ENCODE results near the gene PMEL. TPM values are rescaled to one million over a fixed set of nuclear protein-coding genes. Genes with fewer than 3 reads are reported as not detected.

Gene PMEL
- total and polyA plus RNA-seq, 9 of the 15 experiments (the other 6 are each of a cell fraction or from before 2014, with no cell fraction given): 0.36 to 2.0 (median 0.98) TPM

DNA sequence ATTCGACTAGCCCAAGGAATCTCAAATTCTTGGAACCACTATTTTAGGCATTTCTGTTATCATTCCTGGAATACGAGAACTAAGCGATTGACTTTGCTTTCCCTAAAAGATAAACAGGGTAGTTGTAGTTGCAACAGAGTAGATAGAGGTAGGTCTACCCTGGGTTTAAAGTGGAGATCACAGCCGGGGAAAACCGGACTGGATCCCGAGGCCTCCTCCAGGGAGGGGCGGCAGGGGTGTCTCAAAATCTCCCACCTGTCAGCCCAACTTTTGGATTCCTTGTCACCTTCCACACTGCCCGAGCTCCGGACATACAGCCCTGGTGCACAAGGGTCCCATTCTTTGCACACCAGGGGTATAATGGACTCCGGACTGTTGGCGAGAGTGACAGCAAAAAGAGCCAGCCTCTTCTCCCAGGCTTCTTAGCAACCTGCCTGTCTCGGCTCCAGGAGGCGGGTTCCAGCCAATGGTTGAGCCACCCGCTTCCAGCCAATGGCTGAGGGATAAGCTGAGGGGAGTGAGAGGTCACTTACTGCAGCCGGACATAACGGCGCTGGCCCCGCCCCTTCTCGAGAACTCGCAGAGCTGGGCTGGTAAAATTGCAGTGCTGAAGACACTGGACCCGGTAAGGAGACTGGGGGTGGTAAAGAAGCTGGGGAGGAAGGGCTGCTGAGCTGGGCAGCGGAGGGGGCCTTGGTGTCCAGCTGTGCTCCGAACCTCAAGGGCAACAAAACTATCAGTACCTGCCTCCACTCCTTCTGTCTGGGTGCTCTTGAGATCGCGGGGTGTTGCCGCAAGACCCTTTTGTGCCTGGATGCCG lies 31.1 kb upstream of the PMEL start, which contains the start of gene SUOX (continued):
- TF ChIP-seq CTCFL (IDR thresholded peaks at IDR 0.05; ENCODE audit: borderline replicate concordance, insufficient read depth, low read depth, low read length, poor library complexity, severe bottlenecking) (no peak), ZNF76 (CRISPR knock-in tag; IDR thresholded peaks at IDR 0.05; ENCODE audit: borderline replicate concordance) (no peak), PHB2 (IDR thresholded peaks at IDR 0.05; ENCODE audit: low read depth) (no peak), TAF9B (IDR thresholded peaks at IDR 0.05; ENCODE audit: partially characterized antibody) (no peak), ZNF764 (CRISPR knock-in tag; IDR thresholded peaks at IDR 0.05; ENCODE audit: low read depth) (no peak), DACH1 (IDR thresholded peaks at IDR 0.05; ENCODE audit: partially characterized antibody) (no peak), RBM14 (IDR thresholded peaks at IDR 0.05; ENCODE audit: borderline replicate concordance, insufficient read depth, low read depth, low read length) (no peak), ZBTB11 (CRISPR knock-in tag; IDR thresholded peaks at IDR 0.05) (peak in 2 of 3 experiments; percentile 35 to 67; a peak in 2 of 6 replicates), HDAC1 (IDR thresholded peaks at IDR 0.05) (peak in 1 of 2 experiments; percentile 51; a peak in 1 of 4 replicates), NR0B1 (IDR thresholded peaks at IDR 0.05; ENCODE audit: partially characterized antibody) (no peak), ZNF146 (CRISPR knock-in tag; IDR thresholded peaks at IDR 0.05; ENCODE audit: unreplicated experiment) (no peak), STAT5A (IDR thresholded peaks at IDR 0.05; ENCODE audit: borderline replicate concordance, low read length) (peak; percentile 61; the same call in 1 of the 2 replicates), RAD51 (IDR thresholded peaks at IDR 0.05; ENCODE audit: borderline replicate concordance, low read depth) (no peak), LEF1 (IDR thresholded peaks at IDR 0.05) (no peak; the same call in 1 of the 2 replicates), PTRF (tag; IDR thresholded peaks at IDR 0.05) (no peak), ZFP30 (CRISPR knock-in tag; IDR thresholded peaks at IDR 0.05; ENCODE audit: borderline replicate concordance) (no peak), ZBED1 (IDR thresholded peaks at IDR 0.05) (no peak), SRSF1 (IDR thresholded peaks at IDR 0.05; ENCODE audit: low read depth, low read length) (no peak)
- TF ChIP-seq, protein P1, sequence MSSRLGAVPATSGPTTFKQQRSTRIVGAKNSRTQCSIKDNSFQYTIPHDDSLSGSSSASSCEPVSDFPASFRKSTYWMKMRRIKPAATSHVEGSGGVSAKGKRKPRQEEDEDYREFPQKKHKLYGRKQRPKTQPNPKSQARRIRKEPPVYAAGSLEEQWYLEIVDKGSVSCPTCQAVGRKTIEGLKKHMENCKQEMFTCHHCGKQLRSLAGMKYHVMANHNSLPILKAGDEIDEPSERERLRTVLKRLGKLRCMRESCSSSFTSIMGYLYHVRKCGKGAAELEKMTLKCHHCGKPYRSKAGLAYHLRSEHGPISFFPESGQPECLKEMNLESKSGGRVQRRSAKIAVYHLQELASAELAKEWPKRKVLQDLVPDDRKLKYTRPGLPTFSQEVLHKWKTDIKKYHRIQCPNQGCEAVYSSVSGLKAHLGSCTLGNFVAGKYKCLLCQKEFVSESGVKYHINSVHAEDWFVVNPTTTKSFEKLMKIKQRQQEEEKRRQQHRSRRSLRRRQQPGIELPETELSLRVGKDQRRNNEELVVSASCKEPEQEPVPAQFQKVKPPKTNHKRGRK (tag; IDR thresholded peaks at IDR 0.05): no peak
